ENCODE data around the gene LRRC4C.

GRCh38 chr11:41458154-41458553 lies 1.3 kb downstream of the LRRC4C start:
- TF ChIP-seq USF1 (IDR thresholded peaks at IDR 0.05) (no peak), EGR1 (IDR thresholded peaks at IDR 0.05) (no peak), REST (IDR thresholded peaks at IDR 0.05; ENCODE audit: low read depth) (no peak), RAD21 (IDR thresholded peaks at IDR 0.05; ENCODE audit: low read depth) (no peak), EP300 (IDR thresholded peaks at IDR 0.05; ENCODE audit: borderline replicate concordance) (no peak), TCF12 (IDR thresholded peaks at IDR 0.05; ENCODE audit: low read depth) (no peak), CREB1 (IDR thresholded peaks at IDR 0.05; ENCODE audit: low read depth) (no peak)
